Stimulated activated naive CD4-positive, alpha-beta T cell treated with Interleukin-2 at 50 U/mL for 16 hours (primary cell): ENCODE results near the gene PRR30.

ENCODE experiments used
- DNase-seq: peaks from one replicate; lab custom pipeline; 2025; lab: John Stamatoyannopoulos, UW

The PRR30 gene

DNA sequence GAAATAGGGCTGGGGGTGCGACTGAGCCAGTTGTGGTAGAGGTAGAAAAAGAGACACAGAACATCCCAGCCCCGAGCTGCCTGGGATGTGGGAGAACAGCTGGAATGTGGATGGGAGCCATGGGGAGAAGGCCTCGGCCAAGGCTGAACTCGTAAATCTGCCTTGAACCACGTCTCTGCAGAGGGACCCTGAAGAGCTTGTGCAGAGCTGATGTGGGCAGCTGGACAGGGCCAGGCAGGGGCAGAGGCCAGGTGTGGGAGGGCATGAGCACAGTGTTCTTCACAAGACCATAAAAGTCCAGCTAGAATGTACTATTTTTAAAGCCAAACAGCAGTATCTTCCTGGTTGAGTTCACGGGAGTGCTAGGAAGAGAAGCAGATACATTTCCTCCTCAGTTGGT is 15.3 kb upstream of the PRR30 start:
- DNase-seq: no peak

DNA sequence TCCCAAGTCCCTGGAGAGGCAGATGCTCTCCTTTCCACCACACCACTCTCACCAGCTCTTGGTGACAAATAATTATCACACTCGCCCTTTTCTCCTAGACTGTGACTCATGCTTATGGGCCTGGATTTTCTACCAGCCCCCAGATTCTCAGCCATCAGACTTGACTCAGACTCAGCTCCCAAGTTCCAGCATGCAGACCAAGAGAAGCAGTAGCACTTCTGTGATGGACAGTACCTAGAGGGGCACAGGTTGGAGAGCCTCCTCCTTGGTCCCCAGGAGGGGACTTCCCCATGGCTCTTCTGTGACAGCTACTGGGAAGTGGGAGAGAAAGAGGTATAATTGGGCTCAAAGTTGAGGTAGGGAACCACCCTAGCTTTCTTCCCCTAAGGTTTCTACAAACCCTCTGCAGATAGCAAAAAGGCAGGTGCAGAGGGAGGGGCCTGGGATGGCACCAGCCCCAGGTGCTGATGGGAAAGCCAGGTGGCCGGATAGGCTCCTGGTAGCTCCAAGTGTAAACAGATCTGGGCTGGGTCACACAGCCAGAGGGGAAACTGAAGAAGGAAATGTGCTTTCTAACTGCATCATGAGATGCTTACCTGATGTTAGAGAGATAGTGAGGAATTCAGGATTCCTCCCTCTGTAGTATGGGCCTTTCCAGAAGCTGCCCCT is 13.7 kb upstream of the PRR30 start:
- no peak for DNase-seq

DNA sequence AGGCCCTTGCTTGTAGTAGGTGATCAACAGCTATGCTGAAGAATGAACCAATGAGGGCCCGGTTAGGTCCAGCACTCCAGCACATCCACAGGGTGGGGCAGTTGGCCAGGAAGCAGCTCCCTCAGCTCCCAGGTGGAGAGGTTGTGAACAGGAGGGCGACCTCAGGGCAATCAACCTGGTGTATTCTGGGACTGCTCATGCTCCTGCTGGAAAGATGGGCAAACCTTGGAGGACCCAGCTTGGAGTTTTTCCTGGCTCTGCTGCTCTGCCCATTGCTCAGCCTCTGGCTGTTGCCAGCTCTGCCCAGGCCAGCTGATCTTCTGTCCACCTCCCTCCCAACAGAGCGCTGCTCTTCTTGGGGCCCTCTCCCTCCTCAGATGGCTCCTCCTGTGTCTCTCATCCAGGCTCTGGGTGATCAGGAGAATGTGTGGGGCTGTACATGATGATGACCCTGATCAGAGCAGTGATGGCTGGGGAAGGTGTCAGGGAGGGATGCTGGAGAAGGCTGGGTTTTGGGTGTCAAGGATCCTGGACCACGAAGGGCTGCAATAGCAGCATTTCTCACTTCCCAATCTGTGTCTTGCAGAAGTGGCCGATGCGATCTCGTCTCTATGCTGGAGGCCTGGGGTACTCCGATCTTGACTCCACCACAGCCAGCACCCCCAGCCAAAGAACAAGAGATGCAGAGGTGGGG is 13.0 kb upstream of the PRR30 start:
- no peak for DNase-seq

DNA sequence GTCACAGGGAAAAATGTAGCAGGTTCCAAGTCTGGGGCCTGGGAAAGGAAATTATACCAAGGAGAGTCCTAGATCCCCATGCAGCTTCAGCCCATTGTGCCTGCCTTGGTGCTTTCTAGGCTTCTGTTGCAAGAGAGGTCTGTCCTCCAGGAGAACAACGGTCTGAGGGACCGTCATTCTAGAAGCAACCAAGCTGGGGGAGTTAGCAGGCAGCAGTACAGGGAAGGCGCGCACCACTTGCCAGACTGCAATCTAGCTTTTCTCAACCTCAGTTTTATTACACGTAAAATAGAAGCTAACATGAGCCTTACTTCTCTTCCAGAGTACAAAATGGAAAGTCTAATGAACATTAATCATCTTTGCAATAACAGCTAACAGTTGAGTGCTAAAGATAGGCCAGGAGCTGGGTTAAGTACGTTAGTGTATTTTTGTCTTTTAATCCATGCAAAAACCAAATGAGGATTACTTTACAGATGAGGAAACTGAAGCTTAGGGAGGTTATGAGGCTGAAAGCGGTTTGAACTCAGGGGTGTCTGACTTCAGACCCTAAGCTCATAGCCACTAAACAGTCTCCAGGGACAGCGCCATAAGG is 11.5 kb upstream of the PRR30 start:
- no peak for DNase-seq

DNA sequence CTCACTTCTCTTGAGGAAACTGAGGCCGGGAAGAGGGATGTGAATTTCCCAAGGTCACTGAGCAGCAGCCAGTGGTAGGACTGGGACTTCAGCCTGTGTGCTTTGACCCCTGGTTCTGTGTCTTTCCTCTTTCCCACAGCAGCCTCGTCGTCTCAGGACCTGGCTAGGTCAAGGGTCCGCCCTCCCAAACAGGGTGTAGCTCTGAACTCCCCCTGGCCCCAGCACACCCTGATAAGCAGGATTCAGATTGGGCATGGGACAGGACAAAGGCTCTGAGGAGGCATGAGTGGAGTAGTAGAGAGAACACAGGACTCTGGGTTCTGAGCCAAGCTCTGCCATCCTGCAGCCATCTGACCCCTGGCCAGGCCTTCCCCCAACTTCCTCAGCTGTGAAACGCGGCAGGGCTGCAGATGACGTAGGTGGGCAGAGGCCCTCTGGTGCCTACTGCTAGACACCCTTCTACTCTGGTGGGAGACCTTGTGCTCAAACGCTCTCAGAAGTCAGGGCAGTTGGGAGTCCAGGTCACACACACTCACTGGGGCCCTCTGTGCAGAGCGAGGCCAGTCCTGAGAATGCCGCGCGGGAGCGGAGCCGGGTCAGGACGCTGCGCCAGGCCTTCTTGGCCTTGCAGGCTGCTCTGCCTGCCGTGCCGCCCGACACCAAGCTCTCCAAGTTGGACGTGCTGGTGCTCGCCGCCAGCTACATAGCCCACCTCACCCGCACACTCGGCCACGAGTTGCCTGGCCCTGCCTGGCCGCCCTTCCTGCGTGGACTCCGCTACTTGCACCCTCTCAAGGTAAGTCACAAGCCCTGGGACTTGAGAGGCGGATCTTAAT is 10.6 kb upstream of the PRR30 start:
- no peak for DNase-seq

DNA sequence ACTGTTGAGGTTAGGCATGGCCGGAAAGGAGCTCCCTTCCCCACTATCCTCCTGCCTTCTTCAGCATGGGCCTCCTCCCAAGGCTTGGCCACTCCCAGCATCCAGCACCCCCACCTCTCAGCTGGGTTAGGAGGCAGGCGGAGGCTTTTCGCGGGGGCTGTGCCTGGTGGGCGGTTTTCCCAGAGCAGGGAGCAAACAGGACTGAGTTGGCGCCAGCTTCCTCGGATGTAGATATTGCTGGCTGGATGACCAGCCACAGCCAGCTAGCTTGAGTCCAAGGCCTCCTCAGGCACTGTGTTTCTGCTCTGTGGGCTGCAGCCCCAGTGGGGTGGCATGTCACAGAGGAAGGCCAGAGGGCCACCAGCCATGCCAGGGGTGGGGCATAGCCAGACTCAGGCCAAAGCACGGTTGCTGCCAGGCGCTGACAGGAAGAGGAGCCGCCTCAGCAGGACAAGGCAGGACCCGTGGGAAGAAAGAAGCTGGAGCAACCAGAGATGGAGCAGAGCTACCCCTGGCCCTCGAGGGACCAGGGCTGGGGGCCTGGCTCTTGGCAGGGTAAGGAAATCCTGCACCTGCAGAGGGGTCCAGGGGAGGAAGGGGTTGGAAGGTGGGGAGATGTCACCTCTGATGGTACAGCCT is 9.7 kb upstream of the PRR30 start, which contains the start of gene TCF23:
TSS of gene TCF23 (plus strand) at position 204 of the 639 bp plus-strand sequence. CDS start at position 334, 130 bp downstream.
- DNase-seq: no peak

DNA sequence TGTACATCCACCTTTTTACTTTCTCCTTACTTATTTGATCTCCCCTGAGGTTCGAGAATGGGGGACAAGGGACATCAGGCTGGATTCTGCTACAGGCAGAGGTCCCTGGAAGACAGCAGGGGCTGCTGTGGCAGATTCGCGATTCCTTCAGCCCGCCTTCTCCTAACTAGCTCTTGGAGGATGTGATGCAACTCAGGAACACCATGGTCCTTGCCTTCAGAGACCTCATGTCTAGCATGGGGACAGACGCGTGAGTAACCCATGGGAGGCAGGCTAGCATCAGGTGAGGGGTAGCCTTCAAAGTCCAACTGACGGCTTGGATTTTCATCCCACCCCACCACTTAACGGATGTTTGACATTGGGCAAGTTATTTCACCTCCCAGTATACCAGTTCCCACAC is 8.7 kb upstream of the PRR30 start:
- no peak for DNase-seq

DNA sequence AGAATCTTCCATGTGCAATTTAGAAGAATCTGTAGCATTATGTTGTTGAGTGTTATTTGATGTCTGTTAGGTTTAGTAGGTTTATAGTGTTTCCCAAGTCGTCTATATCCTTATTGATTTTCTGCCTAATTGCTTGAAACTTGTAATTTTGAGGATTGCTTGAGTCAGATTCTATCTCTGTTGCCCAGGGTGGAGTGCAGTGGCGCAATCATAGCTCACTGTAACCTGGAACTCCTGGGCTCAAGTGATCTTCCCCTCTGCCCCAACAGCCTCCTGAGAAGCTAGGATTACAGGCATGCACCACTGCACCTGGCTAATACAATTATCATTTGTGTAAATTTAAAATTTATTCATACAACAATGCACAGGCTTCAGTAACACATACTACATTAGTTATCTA is 6.5 kb upstream of the PRR30 start:
- DNase-seq: no peak

DNA sequence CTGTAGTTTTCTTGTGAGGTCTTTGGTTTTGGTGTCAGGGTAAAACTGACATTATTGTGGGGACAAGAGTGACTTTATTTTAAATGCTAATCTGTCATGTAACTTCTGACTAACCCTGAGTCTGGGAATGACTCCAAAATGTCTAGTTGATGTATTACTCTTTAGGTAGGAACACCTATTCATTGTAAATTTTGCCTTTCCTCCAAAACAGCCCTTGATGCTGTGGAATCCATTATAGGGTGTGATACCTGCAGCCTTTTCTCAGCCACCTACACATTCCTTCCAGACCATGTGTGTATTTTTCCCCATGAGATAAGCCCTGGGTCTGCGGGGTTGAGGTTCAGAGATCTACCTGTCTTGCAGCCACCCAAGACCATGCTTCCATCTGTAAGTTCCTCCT is 4.1 kb upstream of the PRR30 start:
- DNase-seq: no peak

DNA sequence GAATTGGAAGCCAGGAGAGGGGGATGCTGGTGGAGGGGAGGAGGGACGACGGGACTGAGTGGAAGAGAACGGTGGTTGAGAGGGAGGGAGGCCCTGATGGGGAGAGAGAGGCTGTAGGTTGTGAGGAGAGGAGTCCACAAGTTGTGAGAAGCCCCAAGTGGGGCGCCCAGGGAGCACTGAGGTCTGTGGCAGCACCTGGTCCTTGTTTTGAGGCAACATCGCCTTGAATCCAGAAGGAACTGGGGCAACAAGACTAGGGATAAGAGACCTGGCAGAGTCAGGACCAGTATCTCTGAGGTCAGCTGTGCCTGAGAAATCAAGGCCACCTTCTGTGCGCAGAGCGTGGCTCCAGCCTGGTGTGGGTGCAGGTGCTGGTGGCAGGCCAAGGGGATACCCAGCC is 1.1 kb downstream of the PRR30 start:
- DNase-seq: no peak

DNA sequence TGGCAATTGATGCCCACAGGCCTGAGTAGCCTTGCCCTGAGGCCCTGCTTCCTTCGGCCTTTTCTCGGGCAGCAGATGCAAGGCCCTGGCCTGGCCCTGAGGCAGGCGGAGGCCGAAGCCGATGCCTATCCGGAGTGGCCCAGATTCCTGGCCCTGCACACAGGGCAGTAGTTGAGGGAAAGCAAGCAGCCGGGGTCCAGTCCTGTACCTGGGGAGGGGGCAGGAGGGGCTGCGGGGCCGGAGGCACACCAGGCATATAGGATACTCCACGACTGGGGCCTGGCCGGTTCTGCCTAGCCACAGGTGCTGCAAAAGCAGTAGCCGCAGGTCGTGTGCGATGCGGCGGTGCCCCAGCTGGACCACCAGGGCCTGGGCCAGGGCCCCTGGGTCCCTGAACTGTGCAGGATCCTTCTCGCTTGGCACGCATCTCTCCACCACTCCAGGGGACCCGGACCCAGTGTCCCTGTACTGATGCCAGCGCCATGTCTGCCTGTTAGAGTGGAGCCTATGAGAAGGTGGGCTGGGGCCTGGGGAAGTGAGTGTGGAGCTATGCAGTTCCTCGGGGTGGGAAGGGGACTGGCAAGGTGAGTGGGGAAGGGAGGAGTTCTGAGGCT is 1.8 kb downstream of the PRR30 start:
- no peak for DNase-seq

DNA sequence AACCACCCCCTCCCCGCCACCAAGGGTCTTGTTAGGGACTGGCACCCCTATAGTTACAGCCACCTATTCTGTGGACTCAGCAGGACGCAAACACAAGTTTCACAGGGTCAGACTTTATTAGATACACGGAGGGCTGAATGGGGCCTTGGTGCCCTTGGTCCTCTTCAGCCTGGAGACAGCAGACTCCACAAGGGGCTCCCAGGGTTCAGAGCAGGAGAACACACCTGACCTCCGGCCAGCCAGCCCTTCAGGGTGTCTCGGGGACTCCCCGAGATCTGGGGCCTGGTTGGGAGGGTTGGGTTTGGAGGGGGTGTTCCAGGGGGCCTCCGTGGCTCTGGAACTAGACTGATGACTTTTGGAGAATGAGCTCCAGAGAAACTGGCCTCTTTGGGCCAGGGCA is 2.5 kb downstream of the PRR30 start:
- DNase-seq: no peak

DNA sequence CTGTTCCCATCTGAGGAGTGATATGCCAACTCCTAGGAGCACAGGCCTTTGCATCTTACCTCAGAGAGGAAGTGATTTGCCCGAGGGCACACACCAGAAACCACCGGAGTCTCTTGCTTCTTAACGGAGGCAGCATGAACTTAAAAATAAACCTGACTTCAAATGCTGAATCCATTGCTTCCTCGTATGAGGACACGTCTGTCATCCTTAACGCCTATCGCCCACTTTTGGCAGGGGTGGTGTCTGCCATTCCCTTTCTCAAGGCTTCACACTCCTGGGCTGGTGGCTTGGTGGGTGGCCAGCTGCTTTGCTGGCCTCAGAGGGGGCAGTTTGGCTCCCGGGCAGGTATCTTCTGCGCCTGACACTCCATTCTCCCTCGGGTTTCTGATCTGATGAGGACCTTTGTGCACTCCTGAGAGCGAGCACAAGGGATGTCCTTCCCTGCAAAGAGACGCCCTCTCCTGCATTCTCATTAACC is 3.7 kb downstream of the PRR30 start:
- DNase-seq: no peak

DNA sequence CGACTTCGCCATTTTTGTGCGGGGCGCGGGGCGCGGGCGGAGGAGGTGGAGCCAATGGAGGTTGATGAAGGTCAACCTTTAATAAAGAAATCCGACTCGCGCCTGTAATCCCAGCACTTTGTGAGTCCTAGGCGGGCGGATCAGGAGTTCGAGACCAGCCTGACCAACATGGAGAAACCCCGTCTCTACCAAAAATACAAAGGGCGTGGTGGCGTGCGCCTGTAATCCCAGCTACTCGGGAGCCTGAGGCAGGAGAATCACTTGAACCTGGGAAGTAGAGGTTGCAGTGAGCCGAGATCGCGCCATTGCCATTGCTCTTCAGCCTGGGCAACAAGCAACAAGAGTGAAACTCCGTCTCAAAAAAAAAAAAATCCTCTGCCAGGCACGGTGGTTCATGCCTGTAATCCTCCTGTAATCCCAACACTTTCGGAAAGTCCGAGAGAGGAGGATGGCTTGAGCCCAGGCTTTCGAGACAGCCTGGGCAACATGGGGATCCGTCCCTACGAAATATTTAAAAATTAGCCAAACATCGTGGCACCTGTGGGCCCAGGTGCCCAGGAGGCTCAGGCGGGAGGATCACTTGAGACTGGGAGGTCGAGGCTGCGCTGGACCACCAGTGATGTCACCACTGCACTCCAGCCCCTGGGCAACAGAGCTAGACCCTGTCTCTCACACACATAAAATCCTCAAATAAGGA is 4.3 kb downstream of the PRR30 start:
- DNase-seq: no peak

DNA sequence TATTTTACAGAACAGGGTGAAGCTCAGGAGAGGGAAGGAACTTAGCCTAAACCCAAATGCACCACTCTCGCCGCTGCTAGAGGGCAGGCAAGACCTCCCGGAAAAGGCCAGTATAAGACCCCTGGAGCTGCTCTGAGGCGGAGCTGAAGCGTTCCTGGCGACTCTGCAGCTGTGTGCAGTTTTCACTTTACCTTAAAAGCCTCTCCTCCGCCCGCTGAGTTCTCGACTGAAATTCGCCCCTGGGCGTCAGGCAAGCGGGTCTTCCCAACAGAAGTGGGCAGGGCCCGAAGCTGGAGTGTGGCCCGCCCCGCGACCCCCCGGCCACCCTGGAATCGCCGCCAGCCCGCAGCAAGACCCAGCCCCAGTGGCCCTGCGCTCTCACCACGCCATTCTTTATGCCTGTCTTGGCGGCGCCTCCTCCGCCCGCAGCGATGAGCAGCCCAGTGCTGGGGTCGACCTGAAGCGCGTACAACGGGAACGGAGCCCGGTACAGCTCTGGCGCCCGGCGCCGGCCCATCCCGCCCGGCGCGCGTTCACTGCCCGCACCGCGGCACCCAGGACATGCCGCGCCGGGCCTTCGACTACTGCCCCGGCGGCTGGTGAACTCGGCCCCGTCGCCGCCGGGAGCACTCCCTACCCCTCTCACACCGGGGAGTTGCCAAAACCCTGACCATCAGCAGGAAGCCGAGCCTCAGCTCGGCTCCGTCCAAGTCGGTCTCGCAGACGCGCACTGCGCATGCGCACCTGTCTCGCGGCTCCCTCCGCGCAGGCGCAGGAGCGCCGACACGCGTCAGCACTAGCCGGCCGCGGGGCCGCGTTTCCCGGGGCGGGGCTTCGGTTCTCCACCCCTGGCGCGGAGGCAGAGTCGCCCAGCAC is 5.1 kb downstream of the PRR30 start, which contains the start of gene PREB:
TSS of gene PREB (minus strand) at position 732 of the 876 bp plus-strand sequence. CDS start at position 517, 215 bp downstream.
- peak; percentile 97 for DNase-seq

DNA sequence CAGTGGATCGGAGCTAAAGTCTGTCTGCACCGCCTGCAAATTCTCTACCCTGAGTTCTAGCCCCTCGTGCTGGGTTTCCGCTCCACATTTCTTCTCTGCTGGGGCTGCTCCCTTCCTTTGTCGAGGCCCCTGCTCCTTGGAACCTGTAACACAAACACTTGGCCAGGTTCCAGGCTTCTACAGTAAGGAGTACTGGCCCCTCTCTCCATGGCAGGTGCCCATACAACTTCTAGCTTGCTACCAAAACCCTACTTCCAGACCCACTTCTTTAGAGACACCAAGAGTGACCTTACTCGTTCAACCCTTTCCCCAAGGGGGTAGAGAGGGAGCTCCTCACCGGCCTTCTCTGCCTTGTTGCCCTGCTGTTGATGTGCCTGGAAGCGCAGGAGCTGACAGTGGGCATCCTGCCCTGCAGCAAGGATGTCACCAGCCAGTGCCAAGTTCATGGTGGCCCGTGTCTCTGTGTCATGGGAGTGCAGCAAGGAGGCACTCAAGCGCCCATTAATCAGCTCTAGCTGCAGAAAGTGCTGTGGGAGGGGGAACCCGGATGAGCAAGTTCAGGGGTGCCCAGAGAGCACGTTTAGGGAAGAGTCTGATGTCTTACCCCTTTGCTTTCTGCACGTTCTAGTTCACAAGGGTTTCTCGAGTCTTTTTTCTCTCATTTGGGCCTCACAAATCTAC is 5.9 kb downstream of the PRR30 start:
- DNase-seq: no peak

DNA sequence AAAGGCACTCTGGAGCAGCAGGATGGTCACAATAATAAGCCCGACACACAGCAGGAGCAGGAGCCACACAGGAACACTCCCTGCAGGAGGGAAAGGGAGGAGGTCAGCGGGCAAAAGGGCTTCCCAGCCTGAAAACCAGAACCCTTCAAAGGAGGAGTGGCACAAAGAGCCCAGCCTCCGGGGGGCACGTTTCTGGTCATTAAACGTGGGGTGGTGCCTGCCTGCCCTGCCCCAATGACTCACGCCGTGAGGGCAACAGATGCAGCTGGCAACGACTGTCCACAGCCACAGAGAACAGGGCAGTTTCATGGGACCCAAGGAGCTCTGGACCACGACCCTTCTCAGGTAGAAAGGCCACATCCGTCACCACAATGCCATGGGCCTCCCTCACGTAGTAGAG is 7.8 kb downstream of the PRR30 start:
- DNase-seq: no peak

DNA sequence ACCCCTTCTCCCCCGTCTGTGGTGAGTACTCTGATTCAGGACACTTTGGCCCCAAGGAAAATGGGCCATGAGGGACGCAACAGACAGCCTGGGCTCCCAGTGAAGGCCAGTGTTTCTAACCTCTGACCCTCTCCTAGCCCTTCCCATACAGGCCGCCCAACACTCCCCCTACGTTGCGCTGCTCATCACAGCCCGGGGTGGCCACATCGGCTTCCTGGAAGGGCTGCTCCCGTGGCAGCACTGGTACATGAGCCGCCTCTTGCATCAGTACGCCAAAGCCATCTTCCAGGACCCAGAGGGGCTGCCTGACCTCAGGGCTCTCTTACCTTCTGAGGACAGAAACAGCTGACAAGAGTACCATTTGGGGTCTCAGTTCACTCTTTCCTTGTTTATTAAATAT is 8.8 kb downstream of the PRR30 start:
- DNase-seq: no peak
